Heart right ventricle (tissue), 16 donors: ENCODE measurements around the gene SSB. TPM values are rescaled to one million over a fixed set of nuclear protein-coding genes. Genes with fewer than 3 reads are reported as not detected.
A peak's percentile ranks its signal among the peaks of the same experiment; 100 is the strongest.

Source experiments
- ATAC-seq, 8 donors: fragments of 200-7000 bp; cut with Tn5 transposase; one replicate each; pipeline ENCODE4 v1.9.1; 2020; ENCODE audit warnings: mild to moderate bottlenecking in 8 of 8, moderate library complexity in 8 of 8, moderate number of reproducible peaks in 1 of 8
- DNase-seq, 2 donors: peaks; one replicate each; pipeline ENCODE4 v3.0.0-alpha.2; 2020
- H3K27ac ChIP-seq, 10 donors: fragments of 200-600 bp; sonication (generic) in 2 of 10; one replicate each; pipeline versions ENCODE4 v1.5.0 to v1.8.0; 2020 to 2022; ENCODE audit warnings: mild to moderate bottlenecking in 3 of 10
- H3K27me3 ChIP-seq, 7 donors: fragments of 200-600 bp; one replicate each; pipeline ENCODE4 v1.8.0; 2021 to 2022; ENCODE audit warnings: mild to moderate bottlenecking in 2 of 7
- H3K36me3 ChIP-seq, 9 donors: fragments of 200-600 bp; sonication (generic) in 1 of 9; one replicate each; pipeline versions ENCODE4 v1.5.0 to v1.8.0; 2020 to 2022; ENCODE audit warnings: mild to moderate bottlenecking in 2 of 9
- H3K4me1 ChIP-seq, 9 donors: fragments of 200-600 bp; sonication (generic) in 1 of 9; one replicate each; pipeline versions ENCODE4 v1.5.0 to v1.8.0; 2020 to 2022; ENCODE audit warnings: mild to moderate bottlenecking in 4 of 9
- H3K4me3 ChIP-seq, 10 donors: fragments of 200-600 bp; sonication (generic) in 2 of 10; one replicate each; pipeline versions ENCODE4 v1.5.0 to v1.8.0; 2020 to 2022; ENCODE audit warnings: mild to moderate bottlenecking in 7 of 10, moderate library complexity in 2 of 10
- H3K9me3 ChIP-seq, 11 donors: fragments of 200-600 bp in 10 of 11; sonication (generic) in 2 of 11; one replicate each; pipeline versions ENCODE4 v1.5.0 to v1.8.0; 2013 to 2022; ENCODE audit warnings: mild to moderate bottlenecking in 2 of 11, control low read depth in 1 of 11, moderate library complexity in 1 of 11
- CTCF ChIP-seq, 9 donors: fragments of 200-600 bp; sonication (generic) in 2 of 9; IDR thresholded peaks; one replicate each; pipeline versions ENCODE4 v1.5.0 to v1.8.0; 2021 to 2022; ENCODE audit warnings: antibody characterized with exemption in 9 of 9, mild to moderate bottlenecking in 5 of 9, moderate library complexity in 1 of 9
- WGBS, 2 donors: extraction: QIAGEN DNeasy Blood & Tissue Kit; methylation state at CpG; one replicate each; pipeline ENCODE4 v1.1.7; 2013; ENCODE audit warnings: inconsistent platforms in 1 of 2; 5-methylcytosine and 5-hydroxymethylcytosine counted together
- intact Hi-C, 10 donors: fragments of 100-400 bp; cut with DNase I; formaldehyde crosslinking; loops; one replicate each; pipeline versions ENCODE4 v1.11.1 to v1.14.2; 2022
- polyA plus RNA-seq, 2 donors: library from polyadenylated mRNA; stranded (reverse); fragments of 200-250 nt; gene quantifications; one replicate each; pipeline ENCODE4 v1.2.3, GENCODE V29; 2013
- total RNA-seq, 10 donors: library from RNA; stranded (reverse); fragmentation: NEBNext Ultra II Directional in 3 of 10; extraction: Animal tissue kit (Norgen Biotek cat#: 25700) in 3 of 10; gene quantifications; one replicate each; pipeline versions ENCODE4 v1.2.1 to v1.2.4, GENCODE V29; 2021 to 2023
- donor health status: Arrhythmogenic right ventricular cardiomyopathy.
- donor health status: ischemic (EF 13 %, LVEDD 7.1; RV severe dilation, severe dysfunction).
- donor health status: healthy with polysubstance abuse.
- donor health status: DM: no; HTN: yes; CAD: no.
- donor health status: DM: no; HTN: no; CAD: no.
- donor health status: ischemic (EF 25% LVEDD 6.9; RV normal size, moderate dysfunction).
- donor health status: ischemic (EF 25% LVEDD 5.7; RV mildly dilated, moderate dysfunction).
- donor health status: healthy.
- donor health status: DM: yes; HTN: yes; CAD: no.
- donor health status: Ischemic cardiomyopathy.
- donor health status: ischemic (EF 35%, LVEDD 5.7; RV mildly dilated, moderate dysfunction).
- donor health status: nonischemic (EF 11% LVEDD 7.7; RV severe dilation, severe dysfunction).
- donor health status: DM: yes; HTN: yes; CAD: no.
- donor health status: PGD.
- donor health status: ischemic (EF 29% LVEDD 5.4; RV normal size, mild dysfunction).
- donor health status: nonischemic (EF 23%, LVEDD 6.1; RV moderate dilation, normal function).

The SSB gene
- total and polyA plus RNA-seq, 12 donors: 44.3 to 69.6 (median 55.3) TPM

DNA sequence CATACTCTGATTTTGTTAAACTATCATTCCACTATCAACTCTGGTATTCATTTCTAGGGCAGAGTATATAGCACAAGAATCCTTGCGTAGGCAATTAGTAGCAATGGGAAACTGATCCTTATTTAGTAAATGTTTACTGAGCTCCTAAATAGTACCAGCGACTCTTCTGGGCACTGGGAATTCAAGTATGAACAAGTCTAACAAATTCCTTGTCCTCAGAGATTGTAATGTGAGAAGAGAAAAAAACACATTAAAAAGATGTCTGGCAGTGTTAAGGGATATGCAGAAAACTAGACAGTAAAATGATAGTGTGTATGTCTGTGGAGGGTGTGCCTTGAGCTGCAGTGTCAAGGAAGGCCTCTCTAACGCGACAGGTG, 25.3 kb downstream of the SSB start:
- Histone ChIP-seq H3K36me3 (peaks cover 0 to 28% (median 0%) of the 10 kb centered on the region in 9 donors), H3K27me3 (no peaks in the 10 kb centered on the region), H3K4me3 (peak overlapping the region; percentile 56 to 92 (median 73)), H3K9me3 (no peaks in the 10 kb centered on the region), H3K27ac (peak overlapping the region; percentile 27 to 92 (median 84)), H3K4me1 (peaks cover under 1 to 51% (median 39%) of the 10 kb centered on the region in 9 donors)
- 22% methylated on average over 4 of the region's 4 CpGs for WGBS, 2 donors
- no peak for TF ChIP-seq CTCF (IDR thresholded peaks at IDR 0.05)
- intact Hi-C loops: loop anchor here in 7 of 10 donors (2.0 to 10.0 kb wide), 8 partner anchors 43 to 191 kb away; no protein-coding TSS in a partner anchor
- DNase-seq (no peak), ATAC-seq (no peak)

GRCh38 chr2:169824373-169825333, 26.0 kb downstream of the SSB start, which contains the start of gene METTL5:
TSS of gene METTL5 (minus strand) at chr2:169824905. CDS start at chr2:169824597, 308 bp downstream.
- peak; percentile 57 to 77 (median 72) for ATAC-seq
- 2 to 3% methylated on average over 61 of the region's 61 CpGs for WGBS, 2 donors
- Histone ChIP-seq H3K27ac (peak within 1 kb of the TSS; percentile 27 to 92 (median 84)), H3K4me1 (peaks cover 5 to 58% (median 45%) of the 10 kb centered on the region in 9 donors), H3K4me3 (peak within 1 kb of the TSS; percentile 56 to 92 (median 73)), H3K36me3 (peaks cover 0 to 22% (median 0%) of the 10 kb centered on the region in 9 donors), H3K27me3 (no peaks in the 10 kb centered on the region), H3K9me3 (no peaks in the 10 kb centered on the region)
- intact Hi-C loops: loop anchor here (2.0 to 10.0 kb wide), 10 partner anchors 43 to 190 kb away; no protein-coding TSS in a partner anchor
- TF ChIP-seq CTCF (IDR thresholded peaks at IDR 0.05): peak in 8 of 9 donors; percentile 89 to 100 (median 98)
- peak; percentile 79 to 85 for DNase-seq

DNA sequence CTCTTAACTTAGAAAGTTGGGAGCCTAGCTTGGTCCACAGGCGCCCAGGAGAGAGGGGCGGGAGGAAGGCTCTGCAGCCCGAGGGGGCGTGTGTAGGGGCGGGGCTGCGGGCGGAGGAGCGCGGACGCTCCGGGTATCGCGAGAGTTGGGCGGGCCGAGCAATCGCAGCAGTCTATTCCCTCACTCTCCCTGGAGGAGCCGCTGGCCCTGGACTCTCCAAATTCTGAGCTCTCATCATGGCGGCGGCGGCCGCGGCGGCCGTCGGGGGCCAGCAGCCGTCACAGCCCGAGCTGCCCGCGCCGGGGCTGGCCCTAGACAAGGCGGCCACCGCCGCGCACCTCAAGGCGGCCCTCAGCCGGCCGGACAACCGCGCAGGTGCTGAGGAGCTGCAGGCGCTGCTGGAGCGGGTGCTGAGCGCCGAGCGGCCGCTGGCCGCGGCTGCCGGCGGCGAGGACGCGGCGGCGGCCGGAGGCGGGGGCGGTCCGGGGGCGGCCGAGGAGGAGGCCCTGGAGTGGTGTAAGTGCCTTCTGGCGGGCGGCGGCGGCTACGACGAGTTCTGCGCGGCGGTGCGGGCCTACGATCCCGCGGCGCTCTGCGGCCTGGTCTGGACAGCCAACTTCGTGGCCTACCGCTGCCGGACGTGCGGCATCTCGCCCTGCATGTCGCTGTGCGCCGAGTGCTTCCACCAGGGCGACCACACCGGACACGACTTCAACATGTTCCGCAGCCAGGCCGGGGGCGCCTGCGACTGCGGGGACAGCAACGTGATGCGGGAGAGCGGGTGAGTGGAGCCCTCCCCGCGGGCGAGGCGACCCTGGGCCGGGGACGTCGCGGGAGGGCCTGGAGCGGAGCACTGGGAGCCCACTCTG, 28.8 kb downstream of the SSB start, which contains the start of gene UBR3:
UBR3 (plus strand) TSS at position 183 of the 869 bp plus-strand sequence; CDS start at position 237, 54 bp downstream.
- WGBS, 2 donors: 0% methylated on average over 84 to 104 of the region's 104 CpGs
- no peaks in the 10 kb centered on the region for H3K27me3 ChIP-seq
- peaks cover 5 to 74% (median 62%) of the 10 kb centered on the region in 9 donors for H3K4me1 ChIP-seq
- H3K36me3 ChIP-seq: peaks cover 0 to 3% (median 0%) of the 10 kb centered on the region in 9 donors
- peak within 1 kb of the TSS; percentile 74 to 94 (median 90) for H3K4me3 ChIP-seq
- ATAC-seq (peak; percentile 91 to 96 (median 94)), DNase-seq (peak; percentile 95 to 96)
- H3K27ac ChIP-seq: peak within 1 kb of the TSS; percentile 88 to 99 (median 92)
- H3K9me3 ChIP-seq: no peaks in the 10 kb centered on the region
- peak in 1 of 9 donors; percentile 33 for TF ChIP-seq CTCF (IDR thresholded peaks at IDR 0.05)
- intact Hi-C loops: loop anchor here in 9 of 10 donors (2.0 to 10.0 kb wide), 6 partner anchors 47 to 187 kb away; no protein-coding TSS in a partner anchor
